Epidermal melanocyte (primary cell): ENCODE measurements around the gene SNED1.

ENCODE experiments used
- DNase-seq: peaks from one replicate; pipeline ENCODE4 v3.0.0; 2011; ENCODE audit warnings: low spot score; ENCODE audit not compliant: insufficient read length

The SNED1 gene

DNA sequence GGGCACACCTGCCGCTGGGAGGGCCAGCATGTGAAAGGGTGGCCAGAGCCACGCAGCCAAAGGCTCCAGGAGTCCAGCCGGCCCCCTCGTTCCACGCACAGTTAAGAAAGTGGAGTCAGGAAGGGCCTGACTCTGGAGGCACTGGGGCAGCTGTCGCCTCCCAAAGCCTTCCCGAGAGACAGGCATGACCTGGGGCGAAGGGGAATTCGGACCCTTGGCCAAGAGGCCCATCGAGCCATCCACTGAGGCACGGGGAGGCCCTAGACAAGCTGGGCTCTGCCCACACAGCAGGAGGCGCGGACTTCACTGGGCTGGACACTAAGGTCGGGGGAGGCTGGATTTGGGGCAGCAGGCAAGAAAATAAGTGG, 38.5 kb upstream of the SNED1 start:
- DNase-seq = no peak

- DNase-seq = no peak
Measured at GRCh38 chr2:240960309-240960970, 38.0 kb upstream of the SNED1 start.

- no peak for DNase-seq
Measured at GRCh38 chr2:240960971-240961876, 37.2 kb upstream of the SNED1 start.

- DNase-seq = no peak
Measured at GRCh38 chr2:240961910-240962299, 36.5 kb upstream of the SNED1 start.

DNA sequence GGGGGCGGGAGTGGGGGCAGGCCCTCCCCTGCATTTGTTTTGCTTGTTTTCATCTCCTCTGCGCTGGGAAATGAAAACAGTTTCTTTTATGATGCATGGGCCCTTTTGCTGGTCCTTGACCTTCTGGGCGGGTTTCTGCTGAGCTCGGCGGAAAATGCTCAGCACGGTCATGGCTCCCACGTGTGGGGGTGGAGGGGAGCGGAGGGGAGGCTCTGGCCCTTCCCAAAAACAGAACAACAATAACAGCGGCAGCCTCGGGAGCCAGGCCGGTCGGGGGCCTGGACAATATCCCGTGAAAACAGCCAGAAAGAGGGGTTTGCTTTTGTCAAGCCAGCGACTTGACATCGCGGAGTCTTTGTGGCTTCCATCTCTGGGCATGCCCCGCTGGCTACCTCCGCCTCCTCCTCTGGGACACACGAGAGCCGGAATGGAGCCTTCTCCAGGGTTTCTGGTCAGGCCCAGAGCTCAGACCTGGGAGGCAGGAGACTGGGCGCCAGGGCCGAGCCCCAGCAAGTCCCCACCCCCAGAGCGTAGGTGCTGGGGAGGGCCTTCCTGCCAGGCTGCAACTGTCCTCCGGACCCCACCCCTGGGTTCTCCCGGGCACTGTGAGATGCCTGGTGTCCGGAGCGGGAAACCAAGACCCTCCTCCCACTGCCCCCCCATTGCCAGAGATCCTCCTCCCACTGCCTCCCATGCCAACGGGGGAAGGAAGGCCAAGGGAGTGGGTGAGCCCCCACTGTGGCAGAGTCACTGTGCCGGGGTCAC, 35.9 kb upstream of the SNED1 start:
- no peak for DNase-seq

- DNase-seq = no peak
Measured at GRCh38 chr2:240963065-240963867, 35.2 kb upstream of the SNED1 start.

- no peak for DNase-seq
Measured at GRCh38 chr2:240963868-240964703, 34.3 kb upstream of the SNED1 start.

GRCh38 chr2:240964704-240965295, 33.6 kb upstream of the SNED1 start:
- no peak for DNase-seq

- DNase-seq = no peak
Measured at GRCh38 chr2:240965296-240965904, 33.0 kb upstream of the SNED1 start.

GRCh38 chr2:240965905-240966456, 32.4 kb upstream of the SNED1 start:
- DNase-seq = no peak

GRCh38 chr2:240966457-240966905, 31.9 kb upstream of the SNED1 start:
- DNase-seq = no peak

DNA sequence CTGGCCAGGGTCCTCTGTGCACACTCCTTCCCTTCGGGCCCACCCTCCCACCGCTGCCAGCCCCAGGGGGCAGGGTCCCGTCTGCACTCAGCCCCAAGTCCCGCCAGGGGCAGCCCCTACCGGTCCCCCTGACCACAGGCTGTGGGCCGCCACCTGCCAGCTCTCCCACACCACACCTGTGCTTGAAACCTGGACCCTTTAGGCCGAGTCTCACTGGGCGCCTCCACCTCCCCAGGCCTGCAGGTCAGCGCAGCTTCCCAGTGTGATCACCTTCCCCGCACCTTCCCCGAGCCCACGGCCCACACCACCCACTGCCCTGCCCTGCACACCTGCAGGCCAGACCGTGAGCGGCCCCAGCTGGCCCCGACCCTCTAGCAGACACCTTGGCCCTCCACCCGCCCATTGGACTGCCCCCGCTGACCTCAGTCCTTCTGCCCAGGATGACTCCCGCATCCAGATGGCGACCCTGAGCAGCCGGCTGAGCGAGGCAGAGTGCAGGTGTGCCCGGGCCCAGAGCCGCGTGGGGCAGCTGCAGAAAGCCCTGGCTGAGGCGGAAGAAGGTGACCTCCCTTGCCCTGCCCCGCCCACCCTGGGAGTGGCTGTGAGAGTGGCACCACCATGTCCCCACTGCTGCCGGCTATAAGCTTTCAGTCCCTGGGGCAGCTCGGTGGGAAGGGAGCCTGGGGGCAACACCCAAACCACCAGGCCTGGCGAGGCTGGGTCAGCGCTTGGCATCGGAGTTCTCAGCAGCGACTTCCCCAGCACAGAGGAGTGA, 31.3 kb upstream of the SNED1 start:
- DNase-seq = no peak

GRCh38 chr2:240967681-240968621, 30.5 kb upstream of the SNED1 start:
- no peak for DNase-seq

DNA sequence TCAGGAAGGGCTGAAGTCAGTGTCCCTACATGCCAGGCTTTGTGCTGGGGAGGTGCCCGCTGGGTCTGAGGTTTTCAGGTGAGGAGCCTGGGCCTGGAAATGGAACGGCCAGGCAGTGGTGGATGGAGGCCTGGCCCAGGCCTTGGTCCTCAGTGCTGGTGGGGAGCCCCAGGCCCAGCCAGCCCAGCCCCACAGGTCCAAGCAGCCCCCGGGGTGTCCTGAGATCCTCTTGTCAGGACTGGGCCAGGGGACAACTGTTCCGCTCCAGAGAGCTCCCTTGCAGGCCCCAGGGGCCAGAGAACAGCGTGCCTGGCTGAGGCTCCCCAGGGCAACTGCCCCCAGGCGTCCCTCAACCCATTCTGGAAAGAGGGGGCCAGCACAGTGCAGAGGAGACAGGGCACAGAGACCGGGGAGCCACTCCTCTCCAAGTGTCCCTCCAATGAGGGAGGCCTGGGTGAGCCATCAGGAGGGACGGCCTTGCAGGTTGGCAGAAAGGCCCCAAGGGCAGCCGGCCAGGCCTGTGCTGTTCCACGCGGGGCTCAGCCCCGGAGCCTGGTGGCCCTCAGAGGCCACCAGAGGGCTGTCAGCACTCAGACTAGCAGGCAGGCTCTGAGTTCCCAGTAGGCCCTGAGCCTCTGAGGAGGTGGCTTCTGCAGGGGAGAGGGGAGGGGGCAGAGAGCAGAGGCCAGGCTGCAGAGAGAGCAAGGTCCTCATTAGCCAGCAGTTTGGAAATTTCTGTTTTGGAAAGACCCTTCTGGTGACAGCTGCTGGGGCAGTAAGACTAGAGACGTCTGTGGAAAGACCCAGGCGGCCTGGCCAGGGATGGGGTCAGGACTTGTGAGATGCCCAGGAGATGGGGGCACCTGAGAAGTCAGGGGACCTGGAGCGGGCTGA, 29.4 kb upstream of the SNED1 start:
- no peak for DNase-seq

DNA sequence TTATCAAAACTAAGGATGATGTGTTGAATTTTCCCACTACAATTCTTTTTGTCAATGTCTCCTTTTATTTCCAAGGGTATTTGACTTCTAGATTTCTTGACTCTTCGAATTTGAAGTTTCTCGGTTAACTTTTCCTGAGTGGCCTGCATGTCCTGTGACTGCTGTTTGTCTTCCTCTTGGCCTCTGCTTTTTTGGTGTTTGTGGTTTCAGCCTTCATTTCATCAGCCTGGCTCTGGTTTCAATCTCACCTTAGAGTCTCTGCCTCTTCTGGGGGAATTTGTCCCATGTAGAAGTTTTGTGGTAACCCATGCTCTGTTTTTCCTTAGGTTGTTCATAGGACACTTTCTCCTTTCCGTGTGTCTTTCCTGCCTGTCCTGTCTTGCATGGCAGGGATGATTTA, 28.3 kb upstream of the SNED1 start:
- no peak for DNase-seq

DNA sequence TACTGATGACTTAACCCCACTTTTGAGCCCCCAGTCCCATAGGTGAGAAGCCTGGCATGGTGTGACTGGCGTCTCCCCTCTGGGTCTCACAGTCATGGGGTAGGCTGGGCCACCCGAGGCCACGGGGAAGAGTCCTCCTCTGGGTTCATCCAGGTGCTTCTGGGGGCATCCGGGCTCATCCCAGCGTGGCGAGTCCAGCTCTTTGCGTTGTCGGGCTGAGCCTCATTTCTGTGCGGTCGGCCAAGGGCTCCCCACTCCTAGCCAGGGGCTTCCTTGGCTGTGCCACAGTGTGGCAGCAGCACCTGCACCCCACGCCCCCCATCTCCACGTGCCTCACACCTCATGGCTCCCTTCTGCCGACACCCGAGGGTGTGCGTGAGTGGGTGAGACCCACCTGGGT, 27.6 kb upstream of the SNED1 start:
- DNase-seq = no peak
